Measurements from ENCODE around the gene CRISPLD2. TPM values are rescaled to one million over a fixed set of nuclear protein-coding genes. Genes with fewer than 3 reads are reported as not detected.

CRISPLD2 gene, protein sequence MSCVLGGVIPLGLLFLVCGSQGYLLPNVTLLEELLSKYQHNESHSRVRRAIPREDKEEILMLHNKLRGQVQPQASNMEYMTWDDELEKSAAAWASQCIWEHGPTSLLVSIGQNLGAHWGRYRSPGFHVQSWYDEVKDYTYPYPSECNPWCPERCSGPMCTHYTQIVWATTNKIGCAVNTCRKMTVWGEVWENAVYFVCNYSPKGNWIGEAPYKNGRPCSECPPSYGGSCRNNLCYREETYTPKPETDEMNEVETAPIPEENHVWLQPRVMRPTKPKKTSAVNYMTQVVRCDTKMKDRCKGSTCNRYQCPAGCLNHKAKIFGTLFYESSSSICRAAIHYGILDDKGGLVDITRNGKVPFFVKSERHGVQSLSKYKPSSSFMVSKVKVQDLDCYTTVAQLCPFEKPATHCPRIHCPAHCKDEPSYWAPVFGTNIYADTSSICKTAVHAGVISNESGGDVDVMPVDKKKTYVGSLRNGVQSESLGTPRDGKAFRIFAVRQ
- total RNA-seq = 10 to 100 TPM; 58.4 to 76.4 TPM

GRCh38 chr16:84819644-84820304, at the start of gene CRISPLD2:
CRISPLD2 (plus strand) TSS chr16:84819985; CDS start chr16:84838496, 18,511 bp downstream.
- H3K27me3 ChIP-seq = no peaks in the 10 kb centered on the region
- peaks cover 0 to 20% of the 10 kb centered on the region in 2 donors for H3K4me1 ChIP-seq
- H3K4me3 ChIP-seq = peak within 1 kb of the TSS; percentile 46 to 67
- no peaks in the 10 kb centered on the region for H3K36me3 ChIP-seq
- peak; percentile 95 for DNase-seq (ENCODE audit: low spot score)
- no peak for TF ChIP-seq CTCF (IDR thresholded peaks at IDR 0.05)
- H3K9me3 ChIP-seq = no peaks in the 10 kb centered on the region
- H3K27ac ChIP-seq = peak within 1 kb of the TSS; percentile 76 to 85

DNA sequence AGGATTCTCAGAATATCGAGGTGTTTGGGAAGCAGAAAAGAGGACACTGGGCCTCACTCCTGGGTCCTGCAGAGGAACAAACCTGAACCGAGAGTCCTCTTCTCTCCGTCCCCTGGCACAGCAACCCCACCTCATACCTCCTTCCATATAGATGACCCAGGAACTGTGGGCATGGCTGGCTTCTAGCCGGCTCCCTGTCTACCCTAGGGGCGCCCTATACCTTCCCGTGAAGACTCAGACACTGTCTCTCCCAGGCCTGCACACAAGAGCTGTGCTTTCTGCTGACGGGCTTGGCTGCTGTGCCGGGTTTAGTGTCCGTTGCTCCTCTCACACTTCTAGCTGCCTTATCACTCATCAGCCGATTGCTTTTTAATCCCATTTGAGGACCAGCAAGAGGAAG, 46.5 kb upstream of the CRISPLD2 start:
- Histone ChIP-seq H3K27ac (no peak overlapping the region), H3K27me3 (no peaks in the 10 kb centered on the region), H3K4me3 (no peak overlapping the region), H3K9me3 (no peaks in the 10 kb centered on the region), H3K4me1 (peaks cover 0 to 6% of the 10 kb centered on the region in 2 donors), H3K36me3 (peaks cover 48% of the 10 kb centered on the region)
- no peak for TF ChIP-seq CTCF (IDR thresholded peaks at IDR 0.05)
- no peak for DNase-seq (ENCODE audit: low spot score)

DNA sequence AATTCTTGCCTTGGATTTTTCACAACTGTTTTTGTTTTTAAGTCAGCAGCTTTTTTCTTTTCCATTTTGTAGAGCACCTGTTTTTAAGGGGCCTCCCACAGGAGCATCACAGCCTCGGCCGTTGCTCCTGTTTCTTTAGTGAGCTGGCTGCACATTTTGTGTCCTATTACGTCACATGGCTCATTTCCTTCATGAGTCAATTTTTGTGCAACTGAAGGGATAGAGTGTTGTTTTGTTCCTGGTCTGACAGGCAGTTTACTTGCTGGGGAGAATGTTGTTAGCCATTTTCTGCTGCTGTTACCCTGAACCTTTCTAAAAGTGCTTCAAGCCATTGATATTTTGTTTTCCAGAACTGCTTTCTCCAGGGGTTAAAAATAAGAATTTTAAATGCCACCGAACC, 45.0 kb upstream of the CRISPLD2 start:
- Histone ChIP-seq H3K9me3 (no peaks in the 10 kb centered on the region), H3K4me1 (peaks cover 0 to 6% of the 10 kb centered on the region in 2 donors), H3K27ac (peak overlapping the region; percentile 2 to 26), H3K4me3 (no peak overlapping the region), H3K36me3 (peaks cover 46% of the 10 kb centered on the region), H3K27me3 (no peaks in the 10 kb centered on the region)
- DNase-seq (ENCODE audit: low spot score) = peak; percentile 71
- no peak for TF ChIP-seq CTCF (IDR thresholded peaks at IDR 0.05)

GRCh38 chr16:84775262-84775810, 44.4 kb upstream of the CRISPLD2 start:
- no peak overlapping the region for H3K4me3 ChIP-seq
- no peak for DNase-seq (ENCODE audit: low spot score)
- H3K27me3 ChIP-seq = no peaks in the 10 kb centered on the region
- TF ChIP-seq CTCF (IDR thresholded peaks at IDR 0.05) = no peak
- H3K4me1 ChIP-seq = peaks cover 0 to 6% of the 10 kb centered on the region in 2 donors
- no peaks in the 10 kb centered on the region for H3K9me3 ChIP-seq
- H3K27ac ChIP-seq = peak overlapping the region; percentile 2 to 26
- H3K36me3 ChIP-seq = peaks cover 47% of the 10 kb centered on the region

DNA sequence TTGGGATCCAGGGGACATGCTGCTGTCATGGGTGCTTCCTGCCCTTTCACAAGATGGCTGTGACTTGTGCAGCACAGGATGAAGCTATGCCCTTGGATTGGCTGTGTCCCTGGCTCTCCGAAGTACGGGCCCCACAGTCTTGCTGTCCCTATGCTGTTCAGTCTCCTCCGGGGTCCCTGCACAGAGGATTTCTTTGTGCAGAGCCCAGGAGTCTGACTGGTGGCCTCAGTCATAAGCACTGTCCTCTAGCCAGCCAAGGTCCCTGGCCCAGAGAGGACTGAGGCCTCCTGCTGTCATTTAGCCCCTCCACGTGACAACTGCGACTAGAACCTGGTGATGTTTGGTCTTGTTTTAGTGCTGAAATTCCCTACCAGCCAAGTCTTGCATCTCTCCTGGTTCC, 42.4 kb upstream of the CRISPLD2 start:
- Histone ChIP-seq H3K4me3 (no peak overlapping the region), H3K9me3 (no peaks in the 10 kb centered on the region), H3K27ac (no peak overlapping the region), H3K4me1 (peaks cover 0 to 6% of the 10 kb centered on the region in 2 donors), H3K36me3 (peaks cover 49% of the 10 kb centered on the region), H3K27me3 (no peaks in the 10 kb centered on the region)
- TF ChIP-seq CTCF (IDR thresholded peaks at IDR 0.05) = no peak
- no peak for DNase-seq (ENCODE audit: low spot score)
